OCI-LY7 (cell line): ENCODE data around the gene KCNQ5. TPM values are rescaled to one million over a fixed set of nuclear protein-coding genes. Genes with fewer than 3 reads are reported as not detected.

Source experiments
- BruUV-seq: library from RNA; stranded (reverse); fragments of 400-500 nt; replicated peaks from 2 replicates; lab custom pipeline; 2021; lab: Mats Ljungman, UMichigan
- CTCF ChIA-PET: fragments of 300-600 bp; sonication (Branson Sonifier 250); formaldehyde crosslinking; loops from one replicate; lab custom pipeline; 2022; ENCODE audit warnings: antibody characterized with exemption; ENCODE audit not compliant: unreplicated experiment; lab: Charles Lee
- POLR2A ChIA-PET: fragments of 300-600 bp; sonication (Branson Sonifier 250); formaldehyde crosslinking; loops from one replicate; lab custom pipeline; 2022; ENCODE audit warnings: antibody characterized with exemption; lab: Charles Lee
- DNase-seq: peaks from one replicate; pipeline ENCODE4 v3.0.0-alpha.2; 2015; ENCODE audit warnings: low spot score
- H2AFZ ChIP-seq: fragments of 200-600 bp; sonication (generic), shearing (Covaris generic); 2 replicates; pipeline ENCODE4 v1.6.1; 2014; ENCODE audit warnings: mild to moderate bottlenecking, antibody characterized with exemption, low read length, moderate library complexity
- H3K27ac ChIP-seq: fragments of 200-600 bp; sonication (generic); 2 replicates; pipeline ENCODE4 v1.5.1; 2014; ENCODE audit warnings: mixed run types, low read depth, mild to moderate bottlenecking, moderate library complexity, low read length, inconsistent platforms; ENCODE audit not compliant: poor library complexity, severe bottlenecking
- H3K36me3 ChIP-seq: fragments of 200-600 bp; sonication (generic); 2 replicates; pipeline ENCODE4 v1.6.1; 2014; ENCODE audit warnings: mild to moderate bottlenecking, antibody characterized with exemption, low read length, moderate library complexity, mixed read lengths; ENCODE audit not compliant: insufficient read depth
- H3K4me1 ChIP-seq: fragments of 200-600 bp; sonication (generic); 2 replicates; pipeline ENCODE4 v1.5.1; 2014; ENCODE audit warnings: mild to moderate bottlenecking, low read length; ENCODE audit not compliant: insufficient read depth, poor library complexity, severe bottlenecking
- H3K4me2 ChIP-seq: fragments of 200-600 bp; sonication (generic); 2 replicates; pipeline ENCODE4 v1.6.1; 2014; ENCODE audit warnings: mild to moderate bottlenecking, low read length
- H3K4me3 ChIP-seq: fragments of 200-600 bp; sonication (generic); 2 replicates; pipeline ENCODE4 v1.5.1; 2014; ENCODE audit warnings: mild to moderate bottlenecking, low read depth, low read length; ENCODE audit not compliant: poor library complexity, severe bottlenecking
- H3K79me2 ChIP-seq: fragments of 200-600 bp; sonication (generic); 2 replicates; pipeline ENCODE4 v1.6.1; 2016; ENCODE audit warnings: low read depth, mild to moderate bottlenecking, low read length, moderate library complexity, mixed read lengths; ENCODE audit not compliant: insufficient read depth
- H3K9me2 ChIP-seq: fragments of 200-600 bp; sonication (generic); 2 replicates; pipeline ENCODE4 v1.6.1; 2016; ENCODE audit warnings: mild to moderate bottlenecking, low read length, mixed read lengths; ENCODE audit not compliant: insufficient read depth
- H3K9me3 ChIP-seq: fragments of 200-600 bp; sonication (generic); 2 replicates; pipeline ENCODE4 v1.6.1; 2014; ENCODE audit warnings: mild to moderate bottlenecking, mixed run types, low read length, mixed read lengths
- H4K20me1 ChIP-seq: fragments of 200-600 bp; sonication (generic); 2 replicates; pipeline ENCODE4 v1.6.1; 2014; ENCODE audit warnings: mild to moderate bottlenecking, antibody characterized with exemption, low read length, moderate library complexity, mixed read lengths; ENCODE audit not compliant: insufficient read depth
- EZH2phosphoT487 ChIP-seq: fragments of 200-600 bp; sonication (generic); IDR thresholded peaks from 2 replicates; pipeline ENCODE4 v1.6.1; 2018; ENCODE audit warnings: low read depth, borderline replicate concordance, mild to moderate bottlenecking, mixed run types, antibody characterized with exemption, low read length, moderate library complexity, mixed read lengths
- intact Hi-C: fragments of 100-400 bp; cut with micrococcal nuclease; formaldehyde crosslinking; loops from one replicate; pipeline ENCODE4 v1.10.0; 2022; ENCODE audit not compliant: unreplicated experiment
- total RNA-seq, 2 experiments: library from RNA; depleted of rRNA in 1 of 2; stranded (reverse); fragments of >200 nt in 1 of 2; shearing (Covaris generic) in 1 of 2; gene quantifications; 2 replicates each; pipeline ENCODE4 v1.2.3, GENCODE V29; 2014 to 2022
- TF ChIP-seq, protein P1 (sequence below): fragments of 200-600 bp; sonication (generic); conservative IDR thresholded peaks from 2 replicates; pipeline ENCODE4 v1.5.1; 2014; ENCODE audit warnings: mild to moderate bottlenecking, antibody characterized with exemption, low read length, moderate library complexity, mixed read lengths

The KCNQ5 gene
- total RNA-seq, 2 experiments from 2014 or later: 26.1 to 29.7 TPM

- intact Hi-C loops: no loop called here
- Histone ChIP-seq H3K4me3 (no peak overlapping the region), H3K4me1 (peaks cover 12% of the 10 kb centered on the region), H3K4me2 (no peak overlapping the region), H3K79me2 (no peaks in the 10 kb centered on the region), H3K9me2 (no peaks in the 10 kb centered on the region), H3K9me3 (no peaks in the 10 kb centered on the region), H3K36me3 (no peaks in the 10 kb centered on the region), H4K20me1 (no peaks in the 10 kb centered on the region), H3K27ac (no peak overlapping the region), H2AFZ (no peak overlapping the region)
- no peak for DNase-seq
- TF ChIP-seq, protein P1, sequence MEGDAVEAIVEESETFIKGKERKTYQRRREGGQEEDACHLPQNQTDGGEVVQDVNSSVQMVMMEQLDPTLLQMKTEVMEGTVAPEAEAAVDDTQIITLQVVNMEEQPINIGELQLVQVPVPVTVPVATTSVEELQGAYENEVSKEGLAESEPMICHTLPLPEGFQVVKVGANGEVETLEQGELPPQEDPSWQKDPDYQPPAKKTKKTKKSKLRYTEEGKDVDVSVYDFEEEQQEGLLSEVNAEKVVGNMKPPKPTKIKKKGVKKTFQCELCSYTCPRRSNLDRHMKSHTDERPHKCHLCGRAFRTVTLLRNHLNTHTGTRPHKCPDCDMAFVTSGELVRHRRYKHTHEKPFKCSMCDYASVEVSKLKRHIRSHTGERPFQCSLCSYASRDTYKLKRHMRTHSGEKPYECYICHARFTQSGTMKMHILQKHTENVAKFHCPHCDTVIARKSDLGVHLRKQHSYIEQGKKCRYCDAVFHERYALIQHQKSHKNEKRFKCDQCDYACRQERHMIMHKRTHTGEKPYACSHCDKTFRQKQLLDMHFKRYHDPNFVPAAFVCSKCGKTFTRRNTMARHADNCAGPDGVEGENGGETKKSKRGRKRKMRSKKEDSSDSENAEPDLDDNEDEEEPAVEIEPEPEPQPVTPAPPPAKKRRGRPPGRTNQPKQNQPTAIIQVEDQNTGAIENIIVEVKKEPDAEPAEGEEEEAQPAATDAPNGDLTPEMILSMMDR: no peak
- TF ChIP-seq EZH2phosphoT487: no peak
- POLR2A ChIA-PET: interaction anchor here (0.5 to 0.9 kb wide), 2 partner anchors 9 to 681 kb away, joined by 3 to 6 read pairs; no protein-coding TSS in a partner anchor
- CTCF ChIA-PET: no interaction called here
- no TSS peak for BruUV-seq
These were observed 451.4 kb downstream of the KCNQ5 start for GRCh38 chr6:73073238-73073637.

DNA sequence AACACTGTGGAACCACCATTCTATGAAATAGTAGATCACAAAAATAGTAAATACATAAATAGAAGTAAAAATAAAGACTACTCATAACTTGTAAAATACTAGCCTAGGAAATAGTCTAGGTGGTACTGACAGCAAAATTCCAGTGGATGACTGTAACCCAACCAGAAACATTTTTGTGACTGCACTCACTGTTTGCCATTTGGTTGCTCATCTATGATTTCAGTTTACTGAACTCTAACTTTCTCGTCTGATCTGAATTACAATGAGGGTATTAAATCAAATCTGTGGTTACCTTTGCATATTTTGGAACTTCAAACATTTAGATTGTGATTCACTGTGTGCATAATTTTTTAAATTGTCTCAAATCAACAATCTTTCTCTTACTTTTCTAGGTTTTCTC, 452.3 kb downstream of the KCNQ5 start:
- no peak for DNase-seq
- H3K36me3 ChIP-seq: no peaks in the 10 kb centered on the region
- H4K20me1 ChIP-seq: no peaks in the 10 kb centered on the region
- intact Hi-C loops: no loop called here
- H3K4me3 ChIP-seq: no peak overlapping the region
- POLR2A ChIA-PET: interaction anchor here (0.6 to 0.7 kb wide), 2 partner anchors 8 to 356 kb away, joined by 3 read pairs; no protein-coding TSS in a partner anchor
- no peaks in the 10 kb centered on the region for H3K9me2 ChIP-seq
- H3K79me2 ChIP-seq: no peaks in the 10 kb centered on the region
- H3K27ac ChIP-seq: no peak overlapping the region
- H3K4me2 ChIP-seq: no peak overlapping the region
- BruUV-seq: no TSS peak
- H3K4me1 ChIP-seq: peaks cover 12% of the 10 kb centered on the region
- no peak overlapping the region for H2AFZ ChIP-seq
- no peaks in the 10 kb centered on the region for H3K9me3 ChIP-seq
- no peak for TF ChIP-seq EZH2phosphoT487
- TF ChIP-seq, protein P1: no peak
- CTCF ChIA-PET: no interaction called here

GRCh38 chr6:73076211-73076954, 454.5 kb downstream of the KCNQ5 start:
- CTCF ChIA-PET: no interaction called here
- POLR2A ChIA-PET: no interaction called here
- Histone ChIP-seq H3K9me3 (no peaks in the 10 kb centered on the region), H3K36me3 (no peaks in the 10 kb centered on the region), H3K27ac (no peak overlapping the region), H3K4me1 (peaks cover 12% of the 10 kb centered on the region), H2AFZ (no peak overlapping the region), H4K20me1 (no peaks in the 10 kb centered on the region), H3K4me2 (peak overlapping the region; percentile 33; the same call in 1 of the 2 replicates), H3K4me3 (no peak overlapping the region), H3K79me2 (no peaks in the 10 kb centered on the region), H3K9me2 (no peaks in the 10 kb centered on the region)
- no peak for DNase-seq
- BruUV-seq: no TSS peak
- TF ChIP-seq, protein P1: no peak
- no peak for TF ChIP-seq EZH2phosphoT487
- intact Hi-C loops: no loop called here
